ENCODE measurements around the gene CCT6B.

Gene CCT6B

GRCh38 chr17:34987232-34987631 lies 26.0 kb upstream of the CCT6B start:
- Histone ChIP-seq H3K23ac (ENCODE audit: low read length) (no peak overlapping the region), H3K9ac (ENCODE audit: low read length) (no peak overlapping the region), H2AK5ac (ENCODE audit: low read length) (no peak overlapping the region), H3K79me2 (ENCODE audit: control insufficient read depth, insufficient read depth, low read length) (peaks cover 7% of the 10 kb centered on the region), H3K56ac (ENCODE audit: low read length) (no peak overlapping the region), H3K4me1 (ENCODE audit: control insufficient read depth, low read depth, low read length) (no peaks in the 10 kb centered on the region), H3K79me1 (ENCODE audit: low read length) (peaks cover 8% of the 10 kb centered on the region), H2BK15ac (replicated peaks; ENCODE audit: low read depth) (no peak overlapping the region), H3K27ac (ENCODE audit: low read depth, low read length) (no peak overlapping the region), H2BK5ac (ENCODE audit: low read length) (no peak overlapping the region), H3K36me3 (ENCODE audit: control insufficient read depth, insufficient read depth, low read length) (peaks cover 14% of the 10 kb centered on the region), H3K4me3 (ENCODE audit: low read length) (no peak overlapping the region), H3K4ac (ENCODE audit: low read depth, low read length) (no peak overlapping the region), H3K27me3 (ENCODE audit: insufficient read depth, low read length, poor library complexity) (no peaks in the 10 kb centered on the region), H4K8ac (ENCODE audit: low read depth, low read length) (no peak overlapping the region), H3K18ac (ENCODE audit: low read length) (no peak overlapping the region), H3K4me2 (ENCODE audit: low read length) (no peak overlapping the region), H4K5ac (ENCODE audit: low read length) (no peak overlapping the region), H2BK120ac (ENCODE audit: low read depth, low read length) (no peak overlapping the region)
- no CpG with 5 or more reads among the region's 2 CpGs for WGBS (ENCODE audit: extremely low coverage, insufficient coverage, low lambda C conversion rate)
- DNase-seq, result no peak

- Histone ChIP-seq H2BK120ac (ENCODE audit: low read depth, low read length) (no peak overlapping the region), H3K79me2 (ENCODE audit: control insufficient read depth, insufficient read depth, low read length) (peaks cover 19% of the 10 kb centered on the region), H3K4me2 (ENCODE audit: low read length) (peak overlapping the region; percentile 98), H4K8ac (ENCODE audit: low read depth, low read length) (no peak overlapping the region), H3K27ac (ENCODE audit: low read depth, low read length) (peak overlapping the region; percentile 99), H3K9ac (ENCODE audit: low read length) (peak overlapping the region; percentile 95), H3K79me1 (ENCODE audit: low read length) (peaks cover 10% of the 10 kb centered on the region), H3K56ac (ENCODE audit: low read length) (peak overlapping the region; percentile 96), H3K18ac (ENCODE audit: low read length) (peak overlapping the region; percentile 97), H3K36me3 (ENCODE audit: control insufficient read depth, insufficient read depth, low read length) (peaks cover 3% of the 10 kb centered on the region), H3K4me3 (ENCODE audit: low read length) (peak overlapping the region; percentile 75), H2BK15ac (replicated peaks; ENCODE audit: low read depth) (peak overlapping the region; percentile 20), H2AK5ac (ENCODE audit: low read length) (no peak overlapping the region), H3K23ac (ENCODE audit: low read length) (peak overlapping the region; percentile 15), H2BK5ac (ENCODE audit: low read length) (no peak overlapping the region), H4K5ac (ENCODE audit: low read length) (no peak overlapping the region), H3K4ac (ENCODE audit: low read depth, low read length) (peak overlapping the region; percentile 36), H3K4me1 (ENCODE audit: control insufficient read depth, low read depth, low read length) (no peaks in the 10 kb centered on the region), H3K27me3 (ENCODE audit: insufficient read depth, low read length, poor library complexity) (no peaks in the 10 kb centered on the region)
- peak; percentile 28 for DNase-seq
- no CpG with 5 or more reads among the region's 8 CpGs for WGBS (ENCODE audit: extremely low coverage, insufficient coverage, low lambda C conversion rate)
Measured at GRCh38 chr17:34981538-34982241, 20.4 kb upstream of the CCT6B start.

GRCh38 chr17:34980681-34981537 lies 19.6 kb upstream of the CCT6B start:
- WGBS (ENCODE audit: extremely low coverage, insufficient coverage, low lambda C conversion rate), result no CpG with 5 or more reads among the region's 69 CpGs
- peak overlapping the region; percentile 97 for H3K18ac ChIP-seq (ENCODE audit: low read length)
- H4K8ac ChIP-seq (ENCODE audit: low read depth, low read length), result peak overlapping the region; percentile 95
- peak overlapping the region; percentile 47 for H2BK120ac ChIP-seq (ENCODE audit: low read depth, low read length)
- no peaks in the 10 kb centered on the region for H3K4me1 ChIP-seq (ENCODE audit: control insufficient read depth, low read depth, low read length)
- no peak overlapping the region for H3K23ac ChIP-seq (ENCODE audit: low read length)
- peak overlapping the region; percentile 96 for H3K56ac ChIP-seq (ENCODE audit: low read length)
- H3K4me2 ChIP-seq (ENCODE audit: low read length), result peak overlapping the region; percentile 98
- peak overlapping the region; percentile 75 for H3K4me3 ChIP-seq (ENCODE audit: low read length)
- DNase-seq, result peak; percentile 90
- H2AK5ac ChIP-seq (ENCODE audit: low read length), result no peak overlapping the region
- no peaks in the 10 kb centered on the region for H3K27me3 ChIP-seq (ENCODE audit: insufficient read depth, low read length, poor library complexity)
- H3K27ac ChIP-seq (ENCODE audit: low read depth, low read length), result peak overlapping the region; percentile 99
- peak overlapping the region; percentile 20 for H2BK15ac ChIP-seq (replicated peaks; ENCODE audit: low read depth)
- peaks cover 10% of the 10 kb centered on the region for H3K79me1 ChIP-seq (ENCODE audit: low read length)
- peak overlapping the region; percentile 58 for H3K4ac ChIP-seq (ENCODE audit: low read depth, low read length)
- peaks cover 3% of the 10 kb centered on the region for H3K36me3 ChIP-seq (ENCODE audit: control insufficient read depth, insufficient read depth, low read length)
- H2BK5ac ChIP-seq (ENCODE audit: low read length), result peak overlapping the region; percentile 41
- H3K79me2 ChIP-seq (ENCODE audit: control insufficient read depth, insufficient read depth, low read length), result peaks cover 19% of the 10 kb centered on the region
- H3K9ac ChIP-seq (ENCODE audit: low read length), result peak overlapping the region; percentile 95
- no peak overlapping the region for H4K5ac ChIP-seq (ENCODE audit: low read length)

GRCh38 chr17:34980353-34980680 lies 19.1 kb upstream of the CCT6B start, which contains the start of gene LIG3:
TSS of gene LIG3 (plus strand) at chr17:34980512. CDS start at chr17:34983006, 2,494 bp downstream.
- DNase-seq, result peak; percentile 97
- H3K56ac ChIP-seq (ENCODE audit: low read length), result peak within 1 kb of the TSS; percentile 96
- H2AK5ac ChIP-seq (ENCODE audit: low read length), result no peak within 1 kb of the TSS
- peak within 1 kb of the TSS; percentile 20 for H2BK15ac ChIP-seq (replicated peaks; ENCODE audit: low read depth)
- H3K4ac ChIP-seq (ENCODE audit: low read depth, low read length), result peak within 1 kb of the TSS; percentile 58
- peaks cover 3% of the 10 kb centered on the region for H3K36me3 ChIP-seq (ENCODE audit: control insufficient read depth, insufficient read depth, low read length)
- peak within 1 kb of the TSS; percentile 98 for H3K4me2 ChIP-seq (ENCODE audit: low read length)
- peak within 1 kb of the TSS; percentile 95 for H3K9ac ChIP-seq (ENCODE audit: low read length)
- no peak within 1 kb of the TSS for H4K5ac ChIP-seq (ENCODE audit: low read length)
- H3K79me2 ChIP-seq (ENCODE audit: control insufficient read depth, insufficient read depth, low read length), result peaks cover 19% of the 10 kb centered on the region
- H3K27ac ChIP-seq (ENCODE audit: low read depth, low read length), result peak within 1 kb of the TSS; percentile 99
- WGBS (ENCODE audit: extremely low coverage, insufficient coverage, low lambda C conversion rate), result no CpG with 5 or more reads among the region's 39 CpGs
- H3K27me3 ChIP-seq (ENCODE audit: insufficient read depth, low read length, poor library complexity), result no peaks in the 10 kb centered on the region
- peak within 1 kb of the TSS; percentile 95 for H4K8ac ChIP-seq (ENCODE audit: low read depth, low read length)
- H3K18ac ChIP-seq (ENCODE audit: low read length), result peak within 1 kb of the TSS; percentile 97
- peaks cover 1% of the 10 kb centered on the region for H3K4me1 ChIP-seq (ENCODE audit: control insufficient read depth, low read depth, low read length)
- H3K4me3 ChIP-seq (ENCODE audit: low read length), result peak within 1 kb of the TSS; percentile 75
- peak within 1 kb of the TSS; percentile 41 for H2BK5ac ChIP-seq (ENCODE audit: low read length)
- H2BK120ac ChIP-seq (ENCODE audit: low read depth, low read length), result peak within 1 kb of the TSS; percentile 47
- H3K79me1 ChIP-seq (ENCODE audit: low read length), result peaks cover 10% of the 10 kb centered on the region
- H3K23ac ChIP-seq (ENCODE audit: low read length), result no peak within 1 kb of the TSS

- no peaks in the 10 kb centered on the region for H3K27me3 ChIP-seq (ENCODE audit: insufficient read depth, low read length, poor library complexity)
- no peak overlapping the region for H3K18ac ChIP-seq (ENCODE audit: low read length)
- no peak overlapping the region for H2BK5ac ChIP-seq (ENCODE audit: low read length)
- no peak overlapping the region for H2BK15ac ChIP-seq (replicated peaks; ENCODE audit: low read depth)
- no peak overlapping the region for H2BK120ac ChIP-seq (ENCODE audit: low read depth, low read length)
- peaks cover 19% of the 10 kb centered on the region for H3K79me2 ChIP-seq (ENCODE audit: control insufficient read depth, insufficient read depth, low read length)
- no peak overlapping the region for H3K23ac ChIP-seq (ENCODE audit: low read length)
- WGBS (ENCODE audit: extremely low coverage, insufficient coverage, low lambda C conversion rate), result 100% methylated on average over 2 of the region's 15 CpGs
- peak overlapping the region; percentile 51 for H3K9ac ChIP-seq (ENCODE audit: low read length)
- no peak overlapping the region for H4K5ac ChIP-seq (ENCODE audit: low read length)
- no peak overlapping the region for H3K4ac ChIP-seq (ENCODE audit: low read depth, low read length)
- no peak overlapping the region for H4K8ac ChIP-seq (ENCODE audit: low read depth, low read length)
- peak; percentile 38 for DNase-seq
- no peak overlapping the region for H2AK5ac ChIP-seq (ENCODE audit: low read length)
- peaks cover 10% of the 10 kb centered on the region for H3K79me1 ChIP-seq (ENCODE audit: low read length)
- H3K4me1 ChIP-seq (ENCODE audit: control insufficient read depth, low read depth, low read length), result peaks cover 4% of the 10 kb centered on the region
- H3K36me3 ChIP-seq (ENCODE audit: control insufficient read depth, insufficient read depth, low read length), result peaks cover 3% of the 10 kb centered on the region
- no peak overlapping the region for H3K4me2 ChIP-seq (ENCODE audit: low read length)
- H3K27ac ChIP-seq (ENCODE audit: low read depth, low read length), result no peak overlapping the region
- H3K4me3 ChIP-seq (ENCODE audit: low read length), result no peak overlapping the region
- peak overlapping the region; percentile 40 for H3K56ac ChIP-seq (ENCODE audit: low read length)
Measured at GRCh38 chr17:34979650-34980352, 18.5 kb upstream of the CCT6B start.
